ENCODE measurements around the gene DHPS.

The DHPS gene

GRCh38 chr19:12723641-12724426 is 42.2 kb upstream of the DHPS start, which contains the start of gene TNPO2:
Gene TNPO2, minus strand, starts transcription at chr19:12723932. Its CDS starts 2,955 bp downstream, at chr19:12720977.
- CTCF ChIA-PET = interaction anchor here (0.9 kb wide), 2 partner anchors 34 to 36 kb away, joined by 4 to 5 read pairs; no protein-coding TSS in a partner anchor
- TF ChIP-seq L3MBTL2 (conservative IDR thresholded peaks at IDR 0.05) (peak; percentile 85), FOXM1 (IDR thresholded peaks at IDR 0.05; ENCODE audit: borderline replicate concordance) (no peak)
- peak; percentile 71 for DNase-seq (ENCODE audit: extremely low spot score)
- POLR2A ChIA-PET = interaction anchor here (0.8 to 6.2 kb wide), 10 partner anchors 10 to 190 kb away, joined by 3 to 133 read pairs (median 4); partner anchors contain the start of genes DHPS, FBXW9, GET3 and TRIR

- TF ChIP-seq SP1 (IDR thresholded peaks at IDR 0.05) (no peak), ELF4 (IDR thresholded peaks at IDR 0.05) (no peak), BHLHE40 (IDR thresholded peaks at IDR 0.05; ENCODE audit: borderline replicate concordance) (no peak), HDGF (IDR thresholded peaks at IDR 0.05; ENCODE audit: borderline replicate concordance) (no peak), FOXK2 (IDR thresholded peaks at IDR 0.05) (no peak), FOXM1 (IDR thresholded peaks at IDR 0.05; ENCODE audit: borderline replicate concordance) (no peak), SUZ12 (IDR thresholded peaks at IDR 0.05) (no peak), ARNT (IDR thresholded peaks at IDR 0.05) (no peak), LEF1 (IDR thresholded peaks at IDR 0.05; ENCODE audit: borderline replicate concordance) (no peak), CTBP1 (IDR thresholded peaks at IDR 0.05; ENCODE audit: borderline replicate concordance) (no peak), L3MBTL2 (conservative IDR thresholded peaks at IDR 0.05) (no peak), TARDBP (IDR thresholded peaks at IDR 0.05) (no peak), PKNOX1 (IDR thresholded peaks at IDR 0.05) (no peak), FOXA1 (IDR thresholded peaks at IDR 0.05) (no peak), ZNF384 (IDR thresholded peaks at IDR 0.05) (no peak), NFRKB (IDR thresholded peaks at IDR 0.05) (no peak)
- ChIA-PET POLR2A (interaction anchor here (0.6 to 6.2 kb wide), 12 partner anchors 8 to 190 kb away, joined by 3 to 133 read pairs (median 6); partner anchors contain the start of genes DHPS, FBXW9, GET3 and MAN2B1), CTCF (interaction anchor here (0.9 kb wide), 2 partner anchors 34 to 37 kb away, joined by 4 to 5 read pairs; no protein-coding TSS in a partner anchor)
- DNase-seq (ENCODE audit: extremely low spot score) = no peak
Observed at GRCh38 chr19:12723381-12723640, 41.6 kb upstream of the DHPS start.

GRCh38 chr19:12722566-12723380 is 41.1 kb upstream of the DHPS start:
- ChIA-PET CTCF (interaction anchor here (0.9 to 1.3 kb wide), 3 partner anchors 11 to 37 kb away, joined by 3 to 5 read pairs (median 4); no protein-coding TSS in a partner anchor), POLR2A (interaction anchor here (0.6 to 6.2 kb wide), 15 partner anchors 8 to 191 kb away, joined by 3 to 133 read pairs (median 5); partner anchors contain the start of genes DHPS, FBXW9, GET3 and MAN2B1)
- peak; percentile 90 for DNase-seq (ENCODE audit: extremely low spot score)
- TF ChIP-seq CTBP1 (IDR thresholded peaks at IDR 0.05; ENCODE audit: borderline replicate concordance) (no peak), ZNF384 (IDR thresholded peaks at IDR 0.05) (peak; percentile 97), ARNT (IDR thresholded peaks at IDR 0.05) (no peak), NFRKB (IDR thresholded peaks at IDR 0.05) (no peak), FOXA1 (IDR thresholded peaks at IDR 0.05) (no peak), BHLHE40 (IDR thresholded peaks at IDR 0.05; ENCODE audit: borderline replicate concordance) (no peak), L3MBTL2 (conservative IDR thresholded peaks at IDR 0.05) (peak; percentile 56; the same call in 1 of the 2 replicates), HDGF (IDR thresholded peaks at IDR 0.05; ENCODE audit: borderline replicate concordance) (no peak), FOXK2 (IDR thresholded peaks at IDR 0.05) (no peak), TARDBP (IDR thresholded peaks at IDR 0.05) (no peak), PKNOX1 (IDR thresholded peaks at IDR 0.05) (no peak), SUZ12 (IDR thresholded peaks at IDR 0.05) (no peak), SP1 (IDR thresholded peaks at IDR 0.05) (no peak), LEF1 (IDR thresholded peaks at IDR 0.05; ENCODE audit: borderline replicate concordance) (no peak), ELF4 (IDR thresholded peaks at IDR 0.05) (0 out of 2 replicates have a peak, but pooled peaks have one; percentile 24), FOXM1 (IDR thresholded peaks at IDR 0.05; ENCODE audit: borderline replicate concordance) (no peak)

- ChIA-PET CTCF (interaction anchor here (0.9 to 1.3 kb wide), 2 partner anchors 12 to 37 kb away, joined by 3 read pairs; no protein-coding TSS in a partner anchor), POLR2A (interaction anchor here (0.6 to 6.2 kb wide), 14 partner anchors 8 to 84 kb away, joined by 3 to 133 read pairs (median 5); partner anchors contain the start of genes DHPS, GET3, JUNB and RNASEH2A)
- no peak for TF ChIP-seq ZNF384 (IDR thresholded peaks at IDR 0.05)
- TF ChIP-seq FOXK2 (IDR thresholded peaks at IDR 0.05) = no peak
- TF ChIP-seq FOXM1 (IDR thresholded peaks at IDR 0.05; ENCODE audit: borderline replicate concordance) = no peak
- no peak for TF ChIP-seq BHLHE40 (IDR thresholded peaks at IDR 0.05; ENCODE audit: borderline replicate concordance)
- no peak for TF ChIP-seq CTBP1 (IDR thresholded peaks at IDR 0.05; ENCODE audit: borderline replicate concordance)
- no peak for TF ChIP-seq NFRKB (IDR thresholded peaks at IDR 0.05)
- peak; percentile 56 for DNase-seq (ENCODE audit: extremely low spot score)
Observed at GRCh38 chr19:12721656-12722565, 40.2 kb upstream of the DHPS start.
